ENCODE data around the gene PSTPIP1.

DNA sequence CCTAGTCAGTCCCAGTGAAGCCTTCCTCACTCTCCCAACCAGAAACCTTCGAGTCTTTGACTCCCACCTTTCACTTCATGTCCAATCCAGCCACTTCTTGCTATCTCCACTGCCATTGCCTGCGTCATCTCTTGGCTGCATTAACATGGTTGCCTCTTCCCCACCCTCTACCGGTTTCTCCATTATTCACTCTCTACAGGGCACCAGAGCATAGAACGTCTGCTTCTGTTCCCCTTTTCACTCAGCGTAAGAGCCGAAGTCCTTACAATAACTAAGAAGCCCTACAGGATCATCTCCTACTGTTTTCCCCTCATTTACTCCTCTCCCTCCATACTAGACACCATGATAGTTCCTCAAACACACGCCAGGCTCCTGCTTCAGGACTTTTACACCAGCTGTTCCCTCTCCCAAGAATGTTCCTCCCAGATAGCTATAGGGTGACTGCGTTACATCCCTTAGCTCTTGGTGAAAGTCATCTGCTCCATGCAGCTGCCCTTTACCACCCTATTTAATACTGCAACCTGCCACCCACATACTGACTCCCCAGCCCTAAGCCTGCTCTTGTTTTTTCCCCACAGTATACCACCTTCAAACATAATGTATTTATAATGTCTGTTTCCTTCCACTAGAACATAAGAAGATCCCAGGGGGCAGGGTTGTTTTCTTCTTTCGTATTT, 32.5 kb upstream of the PSTPIP1 start:
- TF ChIP-seq, protein P1, sequence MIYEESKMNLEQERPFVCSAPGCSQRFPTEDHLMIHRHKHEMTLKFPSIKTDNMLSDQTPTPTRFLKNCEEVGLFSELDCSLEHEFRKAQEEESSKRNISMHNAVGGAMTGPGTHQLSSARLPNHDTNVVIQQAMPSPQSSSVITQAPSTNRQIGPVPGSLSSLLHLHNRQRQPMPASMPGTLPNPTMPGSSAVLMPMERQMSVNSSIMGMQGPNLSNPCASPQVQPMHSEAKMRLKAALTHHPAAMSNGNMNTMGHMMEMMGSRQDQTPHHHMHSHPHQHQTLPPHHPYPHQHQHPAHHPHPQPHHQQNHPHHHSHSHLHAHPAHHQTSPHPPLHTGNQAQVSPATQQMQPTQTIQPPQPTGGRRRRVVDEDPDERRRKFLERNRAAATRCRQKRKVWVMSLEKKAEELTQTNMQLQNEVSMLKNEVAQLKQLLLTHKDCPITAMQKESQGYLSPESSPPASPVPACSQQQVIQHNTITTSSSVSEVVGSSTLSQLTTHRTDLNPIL (CRISPR knock-in tag; IDR thresholded peaks at IDR 0.05; ENCODE audit: low read depth), result no peak
- no peak for TF ChIP-seq ZNF70 (CRISPR knock-in tag; IDR thresholded peaks at IDR 0.05)
- no peak for TF ChIP-seq CSRNP3 (CRISPR knock-in tag; IDR thresholded peaks at IDR 0.05)

Data from SK-N-SH treated with all-trans-retinoic acid at 6 μM for 48 hours (cell line).